Breast epithelium (tissue), 4 donors: Measurements from ENCODE around the gene SDK1. TPM values are rescaled to one million over a fixed set of nuclear protein-coding genes. Genes with fewer than 3 reads are reported as not detected.

Experiments used
- DNase-seq, 2 donors: peaks; one replicate each; pipeline ENCODE4 v3.0.0-alpha.2; 2019; ENCODE audit warnings: low spot score in 2 of 2
- H3K27ac ChIP-seq, 2 donors: fragments of 200-600 bp; sonication (generic) in 1 of 2; one replicate each; pipeline ENCODE4 v1.5.1; 2016 to 2019; ENCODE audit warnings: mild to moderate bottlenecking in 1 of 2
- H3K27me3 ChIP-seq, 2 donors: fragments of 200-600 bp; sonication (generic) in 1 of 2; one replicate each; pipeline versions ENCODE4 v1.5.1 to v1.6.0; 2017 to 2019; ENCODE audit warnings: control low read depth in 1 of 2, mild to moderate bottlenecking in 1 of 2
- H3K36me3 ChIP-seq: fragments of 200-600 bp; one replicate; pipeline ENCODE4 v1.5.1; 2019
- H3K4me1 ChIP-seq, 2 donors: fragments of 200-600 bp; sonication (generic); one replicate each; pipeline ENCODE4 v1.5.1; 2016 to 2019; ENCODE audit warnings: control low read depth in 1 of 2
- H3K4me3 ChIP-seq, 3 donors: fragments of 200-600 bp; sonication (generic); 1 replicate in 2 of 3; 2 replicates in 1 of 3; pipeline ENCODE4 v1.5.1; 2016 to 2019; ENCODE audit warnings: mild to moderate bottlenecking in 3 of 3, moderate library complexity in 2 of 3
- H3K9me3 ChIP-seq, 2 donors: fragments of 200-600 bp; sonication (generic) in 1 of 2; one replicate each; pipeline ENCODE4 v1.5.1; 2016 to 2019; ENCODE audit warnings: control low read depth in 1 of 2
- CTCF ChIP-seq, 3 donors: fragments of 450-650 bp; IDR thresholded peaks; one replicate each; pipeline ENCODE4 v1.5.1; 2016 to 2017; ENCODE audit warnings: antibody characterized with exemption in 3 of 3, mild to moderate bottlenecking in 3 of 3, moderate library complexity in 3 of 3
- POLR2A ChIP-seq: fragments of 450-650 bp; IDR thresholded peaks from one replicate; pipeline ENCODE4 v1.6.1; 2016; ENCODE audit warnings: antibody characterized with exemption, mild to moderate bottlenecking, moderate library complexity
- POLR2AphosphoS5 ChIP-seq, 3 donors: sonication (generic); formaldehyde crosslinking; IDR thresholded peaks; one replicate each; pipeline ENCODE4 v1.6.1; 2017; ENCODE audit warnings: antibody characterized with exemption in 3 of 3
- intact Hi-C: fragments of 100-400 bp; cut with DNase I; formaldehyde crosslinking; loops from one replicate; pipeline ENCODE4 v1.15.1; 2023; ENCODE audit warnings: low total_unique reads
- total RNA-seq, 3 donors: library from RNA; depleted of rRNA; stranded (reverse); fragments of >200 nt; gene quantifications; one replicate each; pipeline ENCODE4 v1.1.0, GENCODE V29; 2016

The SDK1 gene
- total RNA-seq, 3 donors from 2014 or later: 3.7 to 18.2 (median 6.6) TPM

DNA sequence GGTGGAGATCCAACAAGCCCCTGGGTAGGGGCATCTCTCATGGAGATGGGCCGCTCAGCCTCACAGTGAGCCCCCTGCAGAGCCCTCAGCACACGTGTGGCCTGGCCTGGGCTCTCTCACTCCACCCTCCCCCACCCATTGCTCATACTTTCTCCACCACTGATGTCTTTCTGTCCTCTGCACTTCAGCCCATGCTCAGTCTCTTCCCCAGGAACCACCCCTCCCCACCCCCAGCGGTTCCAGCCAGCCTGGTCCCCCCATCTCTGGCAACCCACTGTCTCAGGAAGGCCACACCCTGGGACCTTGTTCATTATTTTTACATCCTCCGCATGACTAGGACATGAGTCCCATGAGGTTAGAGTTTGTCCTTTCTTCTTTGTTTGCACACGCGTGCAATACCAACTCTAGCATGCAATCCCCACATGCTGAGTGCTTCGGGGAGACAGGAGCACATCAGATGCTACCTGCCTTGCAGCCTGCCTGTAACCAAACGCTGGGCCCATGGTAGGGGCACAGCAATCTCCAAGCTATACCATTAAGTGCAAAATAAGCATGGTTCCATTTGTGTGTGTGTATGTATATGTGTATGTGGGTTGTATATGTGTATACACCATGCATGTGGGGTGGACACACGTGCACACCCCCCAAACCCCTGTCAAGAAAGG lies 972.6 kb downstream of the SDK1 start:
- no peak for TF ChIP-seq POLR2AphosphoS5 (IDR thresholded peaks at IDR 0.05)
- TF ChIP-seq POLR2A: no peak
- TF ChIP-seq CTCF (IDR thresholded peaks at IDR 0.05): no peak
- no peaks in the 10 kb centered on the region for H3K27me3 ChIP-seq
- H3K4me3 ChIP-seq: no peak overlapping the region
- H3K36me3 ChIP-seq: no peaks in the 10 kb centered on the region
- H3K4me1 ChIP-seq: no peaks in the 10 kb centered on the region
- peaks cover 6 to 12% of the 10 kb centered on the region in 2 donors for H3K9me3 ChIP-seq
- DNase-seq: no peak
- intact Hi-C loops: no loop called here
- no peak overlapping the region for H3K27ac ChIP-seq

DNA sequence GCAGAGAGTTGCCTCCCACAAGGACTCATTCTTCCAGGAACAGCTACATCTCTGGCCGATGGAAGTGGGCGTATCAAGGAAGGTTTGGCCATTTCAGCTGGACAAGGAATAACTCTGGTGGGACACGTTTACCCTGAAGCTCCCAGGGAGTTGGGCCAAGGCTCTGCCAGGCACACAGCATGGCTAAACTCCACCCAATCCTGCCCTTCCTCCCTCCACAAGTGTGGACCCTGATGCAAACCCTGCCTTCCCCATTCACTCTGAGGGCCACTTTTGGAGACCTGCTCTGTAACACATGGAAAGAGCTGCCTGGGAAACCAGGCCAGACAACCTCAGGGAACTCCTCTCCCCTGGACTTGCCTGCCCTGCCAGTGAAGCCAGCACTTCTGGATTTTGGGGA lies 973.2 kb downstream of the SDK1 start:
- intact Hi-C loops: no loop called here
- TF ChIP-seq POLR2AphosphoS5 (IDR thresholded peaks at IDR 0.05) (no peak), CTCF (IDR thresholded peaks at IDR 0.05) (no peak), POLR2A (no peak)
- no peak for DNase-seq

GRCh38 chr7:4277936-4278335 lies 976.9 kb downstream of the SDK1 start:
- no peak for TF ChIP-seq POLR2A
- TF ChIP-seq CTCF (IDR thresholded peaks at IDR 0.05): no peak
- TF ChIP-seq POLR2AphosphoS5 (IDR thresholded peaks at IDR 0.05): no peak
- H3K27ac ChIP-seq: no peak overlapping the region
- no peaks in the 10 kb centered on the region for H3K36me3 ChIP-seq
- H3K4me3 ChIP-seq: no peak overlapping the region
- no peaks in the 10 kb centered on the region for H3K27me3 ChIP-seq
- H3K9me3 ChIP-seq: peaks cover 6 to 12% of the 10 kb centered on the region in 2 donors
- H3K4me1 ChIP-seq: no peaks in the 10 kb centered on the region
- DNase-seq: no peak
- intact Hi-C loops: no loop called here

More for the DNA sequence above, 973.2 kb downstream of the SDK1 start:
- Histone ChIP-seq H3K27me3 (no peaks in the 10 kb centered on the region), H3K36me3 (no peaks in the 10 kb centered on the region), H3K4me3 (no peak overlapping the region), H3K27ac (no peak overlapping the region), H3K9me3 (peaks cover 6 to 12% of the 10 kb centered on the region in 2 donors), H3K4me1 (no peaks in the 10 kb centered on the region)

GRCh38 chr7:4279216-4279615 lies 978.2 kb downstream of the SDK1 start:
- no peaks in the 10 kb centered on the region for H3K36me3 ChIP-seq
- no peak overlapping the region for H3K27ac ChIP-seq
- TF ChIP-seq POLR2AphosphoS5 (IDR thresholded peaks at IDR 0.05) (no peak), POLR2A (no peak), CTCF (IDR thresholded peaks at IDR 0.05) (no peak)
- no peak overlapping the region for H3K4me3 ChIP-seq
- no peaks in the 10 kb centered on the region for H3K4me1 ChIP-seq
- no peaks in the 10 kb centered on the region for H3K27me3 ChIP-seq
- intact Hi-C loops: no loop called here
- H3K9me3 ChIP-seq: peaks cover 6 to 10% of the 10 kb centered on the region in 2 donors
- no peak for DNase-seq

DNA sequence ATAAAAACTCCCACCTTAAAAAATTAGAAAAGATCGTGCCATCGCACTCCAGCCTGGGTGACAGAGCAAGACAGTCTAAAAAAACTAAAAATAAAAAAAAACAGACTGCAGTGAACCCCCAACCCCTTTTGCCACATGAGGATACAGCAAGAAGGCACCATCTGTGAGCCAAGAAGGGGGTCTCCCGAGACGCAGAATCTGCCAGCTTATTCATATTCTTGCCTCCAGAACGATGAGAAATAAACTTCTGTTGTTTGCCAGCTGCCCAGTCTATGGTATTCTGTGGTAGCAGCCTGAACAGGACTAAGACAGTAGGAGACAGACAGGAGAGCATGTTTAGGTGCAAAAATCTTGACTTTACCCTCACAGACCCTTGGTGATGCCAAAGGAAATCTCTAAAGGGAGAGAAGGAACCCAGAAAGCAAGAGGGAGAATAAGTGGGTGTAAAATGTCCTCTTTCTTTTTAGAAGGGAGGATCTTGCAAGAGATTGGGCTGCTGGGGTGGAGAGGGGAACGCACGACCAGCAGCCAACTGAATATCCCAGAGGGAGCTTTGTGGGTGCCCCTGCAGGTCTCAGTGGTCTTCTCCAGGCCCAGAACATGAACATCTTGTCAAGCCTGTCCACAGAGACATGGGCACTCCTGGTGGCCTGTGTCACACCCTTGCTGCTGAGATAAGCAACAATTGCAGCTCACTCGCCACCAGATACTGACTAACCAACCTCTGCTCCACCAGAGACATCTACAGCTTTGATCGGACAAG lies 980.4 kb downstream of the SDK1 start:
- no peak overlapping the region for H3K4me3 ChIP-seq
- H3K27me3 ChIP-seq: no peaks in the 10 kb centered on the region
- TF ChIP-seq POLR2A (no peak), CTCF (IDR thresholded peaks at IDR 0.05) (no peak), POLR2AphosphoS5 (IDR thresholded peaks at IDR 0.05) (no peak)
- H3K27ac ChIP-seq: no peak overlapping the region
- H3K36me3 ChIP-seq: no peaks in the 10 kb centered on the region
- intact Hi-C loops: no loop called here
- H3K9me3 ChIP-seq: no peaks in the 10 kb centered on the region
- DNase-seq: no peak
- H3K4me1 ChIP-seq: no peaks in the 10 kb centered on the region
